Spleen (tissue), 11 donors: ENCODE data around the gene EZR. TPM values are rescaled to one million over a fixed set of nuclear protein-coding genes. Genes with fewer than 3 reads are reported as not detected.

ENCODE experiments used
- DNase-seq: peaks from one replicate; pipeline ENCODE4 v3.0.0-alpha.2; 2020
- H3K27ac ChIP-seq, 8 donors: fragments of 200-600 bp; sonication (generic) in 7 of 8; 1 replicate in 4 of 8; 2 replicates in 4 of 8; pipeline versions ENCODE4 v1.5.0 to v1.8.0; 2016 to 2021; ENCODE audit warnings: inconsistent platforms in 4 of 8, mild to moderate bottlenecking in 4 of 8, moderate library complexity in 1 of 8
- H3K27me3 ChIP-seq, 7 donors: fragments of 200-600 bp; sonication (generic) in 6 of 7; replicated peaks in 1 of 7; 1 replicate in 4 of 7; 2 replicates in 3 of 7; pipeline versions ENCODE4 v1.5.0 to v1.8.0; 2016 to 2021; ENCODE audit warnings: inconsistent platforms in 3 of 7, mild to moderate bottlenecking in 1 of 7
- H3K36me3 ChIP-seq, 6 donors: fragments of 200-600 bp; sonication (generic) in 5 of 6; 1 replicate in 4 of 6; 2 replicates in 2 of 6; pipeline versions ENCODE4 v1.5.0 to v1.8.0; 2016 to 2021; ENCODE audit warnings: inconsistent platforms in 2 of 6
- H3K4me1 ChIP-seq, 6 donors: fragments of 200-600 bp; sonication (generic) in 5 of 6; 1 replicate in 3 of 6; 2 replicates in 3 of 6; pipeline versions ENCODE4 v1.5.0 to v1.8.0; 2016 to 2021; ENCODE audit warnings: inconsistent platforms in 3 of 6
- H3K4me3 ChIP-seq, 8 donors: fragments of 200-600 bp; sonication (generic) in 7 of 8; 1 replicate in 4 of 8; 2 replicates in 4 of 8; pipeline versions ENCODE4 v1.5.0 to v1.8.0; 2016 to 2021; ENCODE audit warnings: inconsistent platforms in 4 of 8, mild to moderate bottlenecking in 4 of 8, moderate library complexity in 2 of 8
- H3K9me3 ChIP-seq, 8 donors: fragments of 200-600 bp; sonication (generic) in 7 of 8; 1 replicate in 4 of 8; 2 replicates in 4 of 8; pipeline versions ENCODE4 v1.5.0 to v1.8.0; 2016 to 2021; ENCODE audit warnings: inconsistent platforms in 4 of 8
- POLR2A ChIP-seq, 3 donors: fragments of 450-650 bp; IDR thresholded peaks; one replicate each; pipeline ENCODE4 v1.5.1; 2017; ENCODE audit warnings: antibody characterized with exemption in 3 of 3, mild to moderate bottlenecking in 1 of 3
- POLR2AphosphoS5 ChIP-seq, 3 donors: sonication (generic); formaldehyde crosslinking; IDR thresholded peaks; one replicate each; pipeline ENCODE4 v1.5.1; 2017; ENCODE audit warnings: antibody characterized with exemption in 3 of 3
- WGBS, 5 donors: extraction: QIAGEN DNeasy Blood & Tissue Kit in 3 of 5; methylation state at CpG; one replicate each; pipeline versions ENCODE4 v1.1.5 to v1.1.7; 2013 to 2018; 5-methylcytosine and 5-hydroxymethylcytosine counted together
- intact Hi-C: fragments of 100-400 bp; cut with DNase I; formaldehyde crosslinking; loops from one replicate; pipeline ENCODE4 v1.15.0; 2023; ENCODE audit warnings: low total_unique reads
- polyA plus RNA-seq, 3 donors: library from polyadenylated mRNA; stranded (reverse); fragments of 200-250 nt; gene quantifications; one replicate each; pipeline ENCODE4 v1.2.1, GENCODE V29; 2013
- total RNA-seq, 7 donors: library from RNA; depleted of rRNA in 3 of 7; stranded (reverse); fragments of >200 nt in 3 of 7; fragmentation: NEBNext Ultra II Directional in 4 of 7; extraction: Animal tissue kit (Norgen Biotek cat#: 25700) in 4 of 7; gene quantifications; one replicate each; pipeline versions ENCODE4 v1.1.0 to v1.2.1, GENCODE V29; 2016 to 2021
- TF ChIP-seq, protein P1 (sequence below), 11 experiments: fragments of 200-600 bp in 7 of 11; fragments of 450-650 bp in 4 of 11; sonication (generic) in 4 of 11; IDR thresholded peaks in 8 of 11; conservative IDR thresholded peaks in 3 of 11; 1 replicate in 7 of 11; 2 replicates in 4 of 11; pipeline versions ENCODE4 v1.4.0 to v1.8.0; 2016 to 2021; ENCODE audit warnings: antibody characterized with exemption in 11 of 11, inconsistent platforms in 4 of 11, mild to moderate bottlenecking in 1 of 11
- donor health status: healthy with polysubstance abuse.
- donor health status: DM: no; HTN: no; CAD: no; lungs with moderate emphysema.
- donor health status: DM: no; HTN: no; CAD: no.
- donor health status: Bipolar disorder and iron deficiency.
- donor health status: healthy.
- donor health status: DM: no; HTN: no; CAD: no.
- donor health status: DM: yes; HTN: yes; CAD: no.

The EZR gene
- total and polyA plus RNA-seq, 10 donors, result 78.0 to 153 (median 114) TPM

DNA sequence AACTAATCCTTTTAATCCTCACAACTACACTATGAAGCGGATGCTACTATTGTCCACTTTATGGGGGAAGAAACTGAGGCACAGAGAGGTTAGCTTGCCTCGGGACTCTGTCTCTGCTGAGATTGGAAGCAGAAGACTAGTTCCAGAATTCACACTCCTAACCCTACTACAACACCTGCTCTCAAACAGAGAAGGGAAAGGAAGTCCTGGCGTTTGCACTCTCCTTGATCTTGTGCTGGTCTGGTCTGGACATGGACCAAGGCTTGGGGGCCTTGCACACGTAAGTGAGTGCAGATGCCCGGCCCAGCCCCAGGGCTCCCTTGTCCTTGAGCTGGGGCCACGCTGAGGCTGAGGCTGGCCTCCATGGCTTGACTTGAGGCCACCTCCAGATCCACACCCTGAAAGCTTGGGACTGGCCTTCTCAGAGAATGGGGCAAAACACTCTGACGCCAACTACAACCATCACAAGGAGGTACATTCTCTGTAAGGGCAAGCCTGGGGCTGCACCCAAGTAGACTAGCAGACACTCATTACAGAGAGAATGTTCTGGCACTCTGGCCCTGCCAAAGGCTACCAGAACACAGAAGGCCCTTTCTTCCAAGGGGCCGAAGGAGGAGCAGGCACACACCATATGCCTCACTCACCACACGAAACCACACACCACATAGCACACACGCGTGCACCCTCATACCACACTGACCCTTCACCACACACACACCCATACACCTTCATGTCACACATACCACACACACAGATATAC is 33.3 kb upstream of the EZR start:
- Histone ChIP-seq H3K4me1 (peaks cover 28 to 71% (median 43%) of the 10 kb centered on the region in 6 donors), H3K4me3 (peak overlapping the region in 1 of 8 donors; percentile 59), H3K36me3 (no peaks in the 10 kb centered on the region), H3K27ac (peak overlapping the region in 5 of 8 donors; percentile 71 to 86 (median 81)), H3K9me3 (no peaks in the 10 kb centered on the region), H3K27me3 (no peaks in the 10 kb centered on the region)
- 87 to 95% (median 93%) methylated on average over 10 to 11 of the region's 11 CpGs for WGBS, 5 donors
- TF ChIP-seq POLR2AphosphoS5 (IDR thresholded peaks at IDR 0.05), result no peak
- TF ChIP-seq, protein P1, sequence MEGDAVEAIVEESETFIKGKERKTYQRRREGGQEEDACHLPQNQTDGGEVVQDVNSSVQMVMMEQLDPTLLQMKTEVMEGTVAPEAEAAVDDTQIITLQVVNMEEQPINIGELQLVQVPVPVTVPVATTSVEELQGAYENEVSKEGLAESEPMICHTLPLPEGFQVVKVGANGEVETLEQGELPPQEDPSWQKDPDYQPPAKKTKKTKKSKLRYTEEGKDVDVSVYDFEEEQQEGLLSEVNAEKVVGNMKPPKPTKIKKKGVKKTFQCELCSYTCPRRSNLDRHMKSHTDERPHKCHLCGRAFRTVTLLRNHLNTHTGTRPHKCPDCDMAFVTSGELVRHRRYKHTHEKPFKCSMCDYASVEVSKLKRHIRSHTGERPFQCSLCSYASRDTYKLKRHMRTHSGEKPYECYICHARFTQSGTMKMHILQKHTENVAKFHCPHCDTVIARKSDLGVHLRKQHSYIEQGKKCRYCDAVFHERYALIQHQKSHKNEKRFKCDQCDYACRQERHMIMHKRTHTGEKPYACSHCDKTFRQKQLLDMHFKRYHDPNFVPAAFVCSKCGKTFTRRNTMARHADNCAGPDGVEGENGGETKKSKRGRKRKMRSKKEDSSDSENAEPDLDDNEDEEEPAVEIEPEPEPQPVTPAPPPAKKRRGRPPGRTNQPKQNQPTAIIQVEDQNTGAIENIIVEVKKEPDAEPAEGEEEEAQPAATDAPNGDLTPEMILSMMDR (IDR thresholded peaks at IDR 0.05 in 8 of 11, conservative IDR thresholded peaks at IDR 0.05 in 3 of 11), result no peak
- TF ChIP-seq POLR2A (IDR thresholded peaks at IDR 0.05), result no peak
- no peak for DNase-seq
- intact Hi-C loops, result no loop called here

DNA sequence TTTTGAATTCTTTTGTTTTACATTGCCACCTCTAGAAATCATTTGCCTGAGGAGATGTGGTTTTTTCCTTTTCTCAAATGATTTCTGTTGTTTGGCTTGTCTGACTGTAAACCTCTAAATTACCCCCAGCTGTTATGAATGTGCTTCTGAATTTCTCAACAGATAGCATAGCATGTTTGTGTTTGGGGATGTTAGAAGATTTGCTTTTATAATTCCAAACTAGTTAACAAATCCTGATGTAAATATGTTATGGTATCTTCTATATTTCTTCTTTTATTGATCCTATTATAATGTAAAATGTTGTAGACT is 31.6 kb upstream of the EZR start:
- TF ChIP-seq POLR2AphosphoS5 (IDR thresholded peaks at IDR 0.05) (no peak), POLR2A (IDR thresholded peaks at IDR 0.05) (no peak)
- TF ChIP-seq, protein P1 (IDR thresholded peaks at IDR 0.05 in 8 of 11, conservative IDR thresholded peaks at IDR 0.05 in 3 of 11), result no peak
- Histone ChIP-seq H3K4me1 (peaks cover 28 to 61% (median 43%) of the 10 kb centered on the region in 6 donors), H3K27me3 (no peaks in the 10 kb centered on the region), H3K4me3 (no peak overlapping the region), H3K27ac (peak overlapping the region in 2 of 8 donors; percentile 1 to 69), H3K36me3 (no peaks in the 10 kb centered on the region), H3K9me3 (no peaks in the 10 kb centered on the region)
- intact Hi-C loops, result no loop called here
- no peak for DNase-seq

DNA sequence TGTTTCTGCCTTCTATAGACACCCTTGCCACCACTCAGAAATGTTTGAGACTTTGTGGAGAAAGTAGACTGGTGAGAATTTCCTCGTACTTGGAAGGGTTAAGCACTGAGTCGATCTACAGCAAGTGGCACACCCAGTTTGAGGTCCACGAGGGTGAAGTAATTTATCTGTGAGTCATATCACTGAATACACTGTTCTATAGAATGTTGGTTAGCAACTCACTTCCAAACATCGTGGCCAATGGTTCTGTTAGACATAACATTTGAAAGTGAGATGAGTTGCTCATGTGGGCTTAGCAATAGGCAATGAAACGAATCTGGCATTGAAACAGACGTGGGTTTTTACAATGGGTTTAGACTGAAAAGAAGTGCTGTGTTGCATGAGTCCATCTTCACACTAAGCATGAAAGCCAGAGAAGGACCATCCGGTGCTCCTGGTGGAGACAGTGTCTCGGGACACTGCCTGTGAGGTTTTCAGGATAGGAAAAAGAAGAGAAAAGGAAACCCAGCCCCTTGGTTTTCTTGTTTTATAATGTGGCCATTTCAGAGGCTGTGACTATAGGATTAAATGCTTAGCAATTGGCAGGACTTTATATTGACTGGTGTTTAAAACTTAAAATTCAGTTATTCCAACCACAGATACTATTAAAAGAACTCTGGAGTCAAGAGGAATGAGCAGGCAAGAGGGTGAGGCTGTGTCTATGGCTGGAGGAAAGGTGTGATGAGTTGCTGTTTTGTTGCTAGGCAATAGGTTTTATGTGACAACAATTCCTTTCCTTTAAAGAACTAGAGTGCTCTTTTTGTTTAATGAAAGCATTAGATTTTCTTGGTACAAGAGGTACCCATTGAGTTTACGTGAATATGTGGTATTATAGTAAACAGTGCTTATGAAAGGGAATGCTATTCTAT is 31.0 kb upstream of the EZR start:
- peak overlapping the region in 4 of 8 donors; percentile 1 to 69 (median 20) for H3K27ac ChIP-seq

More for the DNA sequence above, 31.0 kb upstream of the EZR start:
- intact Hi-C loops, result no loop called here
- Histone ChIP-seq H3K27me3 (no peaks in the 10 kb centered on the region), H3K9me3 (no peaks in the 10 kb centered on the region), H3K4me1 (peaks cover 28 to 55% (median 42%) of the 10 kb centered on the region in 6 donors), H3K4me3 (no peak overlapping the region), H3K36me3 (no peaks in the 10 kb centered on the region)
- no peak for DNase-seq
- 52 to 60% (median 58%) methylated on average over 9 of the region's 9 CpGs for WGBS, 5 donors
- TF ChIP-seq, protein P1 (IDR thresholded peaks at IDR 0.05 in 8 of 11, conservative IDR thresholded peaks at IDR 0.05 in 3 of 11), result no peak
- TF ChIP-seq POLR2AphosphoS5 (IDR thresholded peaks at IDR 0.05) (no peak), POLR2A (IDR thresholded peaks at IDR 0.05) (no peak)
